ENCODE results near the gene EFEMP2. TPM values are rescaled to one million over a fixed set of nuclear protein-coding genes. Genes with fewer than 3 reads are reported as not detected.

The EFEMP2 gene
- total and polyA plus RNA-seq, 2 experiments from 2014 or later, result 7.4 to 9.4 TPM

DNA sequence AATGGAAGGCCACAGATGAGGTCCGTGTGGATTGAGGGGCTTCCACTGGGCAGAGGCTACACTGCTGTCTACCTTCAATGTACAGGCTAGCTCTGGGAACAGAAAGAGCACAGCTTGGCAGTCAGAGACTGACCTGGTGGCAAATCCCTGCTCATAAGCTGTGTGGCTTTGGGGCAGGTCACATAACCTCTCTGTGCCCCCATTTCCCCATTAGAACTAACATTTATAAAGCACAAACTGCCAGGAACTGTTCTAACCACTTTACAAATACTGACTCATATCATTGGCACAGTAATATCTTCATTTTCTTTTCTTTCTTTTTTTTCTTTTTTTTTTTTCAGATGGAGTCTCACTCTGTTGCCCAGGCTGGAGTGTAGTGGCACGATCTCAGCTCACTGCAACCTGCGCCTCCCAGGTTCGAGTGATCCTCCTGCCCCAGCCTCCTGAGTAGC, 24.4 kb upstream of the EFEMP2 start:
- Mint-ChIP-seq H3K27ac (no peak overlapping the region), H3K4me1 (peaks cover 19% of the 10 kb centered on the region), H3K27me3 (ENCODE audit: insufficient read depth, low read depth, poor library complexity) (peaks cover 49% of the 10 kb centered on the region), H3K4me3 (no peak overlapping the region), H3K36me3 (ENCODE audit: low read depth) (peaks cover 9% of the 10 kb centered on the region), H3K9me3 (peaks cover 2% of the 10 kb centered on the region; the same call in 1 of the 3 replicates)
- ATAC-seq (no peak), DNase-seq (ENCODE audit: low spot score) (no peak)
- Histone ChIP-seq H3K79me2 (replicated peaks; ENCODE audit: insufficient read depth) (peaks cover 1% of the 10 kb centered on the region), H2AFZ (no peak overlapping the region), H3K27ac (ENCODE audit: low read depth) (no peak overlapping the region), H3K27me3 (ENCODE audit: insufficient read depth) (peaks cover 39% of the 10 kb centered on the region), H3K9me2 (ENCODE audit: insufficient read depth) (no peaks in the 10 kb centered on the region), H3K4me2 (no peak overlapping the region), H3K4me1 (ENCODE audit: insufficient read depth) (peaks cover 16% of the 10 kb centered on the region), H3K36me3 (ENCODE audit: insufficient read depth) (no peaks in the 10 kb centered on the region), H3K4me3 (no peak overlapping the region), H3F3A (replicated peaks; ENCODE audit: low read depth) (peaks cover 22% of the 10 kb centered on the region), H4K20me1 (replicated peaks; ENCODE audit: insufficient read depth) (peaks cover 4% of the 10 kb centered on the region)
- no peak for TF ChIP-seq ETS1 (IDR thresholded peaks at IDR 0.05)
- no peak for TF ChIP-seq POLR2AphosphoS5 (IDR thresholded peaks at IDR 0.05; ENCODE audit: low read depth)
- no peak for TF ChIP-seq ZNF114 (CRISPR knock-in tag; IDR thresholded peaks at IDR 0.05)
- no peak for TF ChIP-seq ZNF331 (CRISPR knock-in tag; IDR thresholded peaks at IDR 0.05; ENCODE audit: low read depth)
- TF ChIP-seq, protein P1, sequence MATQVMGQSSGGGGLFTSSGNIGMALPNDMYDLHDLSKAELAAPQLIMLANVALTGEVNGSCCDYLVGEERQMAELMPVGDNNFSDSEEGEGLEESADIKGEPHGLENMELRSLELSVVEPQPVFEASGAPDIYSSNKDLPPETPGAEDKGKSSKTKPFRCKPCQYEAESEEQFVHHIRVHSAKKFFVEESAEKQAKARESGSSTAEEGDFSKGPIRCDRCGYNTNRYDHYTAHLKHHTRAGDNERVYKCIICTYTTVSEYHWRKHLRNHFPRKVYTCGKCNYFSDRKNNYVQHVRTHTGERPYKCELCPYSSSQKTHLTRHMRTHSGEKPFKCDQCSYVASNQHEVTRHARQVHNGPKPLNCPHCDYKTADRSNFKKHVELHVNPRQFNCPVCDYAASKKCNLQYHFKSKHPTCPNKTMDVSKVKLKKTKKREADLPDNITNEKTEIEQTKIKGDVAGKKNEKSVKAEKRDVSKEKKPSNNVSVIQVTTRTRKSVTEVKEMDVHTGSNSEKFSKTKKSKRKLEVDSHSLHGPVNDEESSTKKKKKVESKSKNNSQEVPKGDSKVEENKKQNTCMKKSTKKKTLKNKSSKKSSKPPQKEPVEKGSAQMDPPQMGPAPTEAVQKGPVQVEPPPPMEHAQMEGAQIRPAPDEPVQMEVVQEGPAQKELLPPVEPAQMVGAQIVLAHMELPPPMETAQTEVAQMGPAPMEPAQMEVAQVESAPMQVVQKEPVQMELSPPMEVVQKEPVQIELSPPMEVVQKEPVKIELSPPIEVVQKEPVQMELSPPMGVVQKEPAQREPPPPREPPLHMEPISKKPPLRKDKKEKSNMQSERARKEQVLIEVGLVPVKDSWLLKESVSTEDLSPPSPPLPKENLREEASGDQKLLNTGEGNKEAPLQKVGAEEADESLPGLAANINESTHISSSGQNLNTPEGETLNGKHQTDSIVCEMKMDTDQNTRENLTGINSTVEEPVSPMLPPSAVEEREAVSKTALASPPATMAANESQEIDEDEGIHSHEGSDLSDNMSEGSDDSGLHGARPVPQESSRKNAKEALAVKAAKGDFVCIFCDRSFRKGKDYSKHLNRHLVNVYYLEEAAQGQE (IDR thresholded peaks at IDR 0.05; ENCODE audit: unreplicated experiment), result no peak
- TF ChIP-seq EZH2phosphoT487 (IDR thresholded peaks at IDR 0.05; ENCODE audit: unreplicated experiment), result no peak
- TF ChIP-seq CREB1 (CRISPR knock-in tag; IDR thresholded peaks at IDR 0.05; ENCODE audit: low read depth), result no peak
- TF ChIP-seq, protein P2, sequence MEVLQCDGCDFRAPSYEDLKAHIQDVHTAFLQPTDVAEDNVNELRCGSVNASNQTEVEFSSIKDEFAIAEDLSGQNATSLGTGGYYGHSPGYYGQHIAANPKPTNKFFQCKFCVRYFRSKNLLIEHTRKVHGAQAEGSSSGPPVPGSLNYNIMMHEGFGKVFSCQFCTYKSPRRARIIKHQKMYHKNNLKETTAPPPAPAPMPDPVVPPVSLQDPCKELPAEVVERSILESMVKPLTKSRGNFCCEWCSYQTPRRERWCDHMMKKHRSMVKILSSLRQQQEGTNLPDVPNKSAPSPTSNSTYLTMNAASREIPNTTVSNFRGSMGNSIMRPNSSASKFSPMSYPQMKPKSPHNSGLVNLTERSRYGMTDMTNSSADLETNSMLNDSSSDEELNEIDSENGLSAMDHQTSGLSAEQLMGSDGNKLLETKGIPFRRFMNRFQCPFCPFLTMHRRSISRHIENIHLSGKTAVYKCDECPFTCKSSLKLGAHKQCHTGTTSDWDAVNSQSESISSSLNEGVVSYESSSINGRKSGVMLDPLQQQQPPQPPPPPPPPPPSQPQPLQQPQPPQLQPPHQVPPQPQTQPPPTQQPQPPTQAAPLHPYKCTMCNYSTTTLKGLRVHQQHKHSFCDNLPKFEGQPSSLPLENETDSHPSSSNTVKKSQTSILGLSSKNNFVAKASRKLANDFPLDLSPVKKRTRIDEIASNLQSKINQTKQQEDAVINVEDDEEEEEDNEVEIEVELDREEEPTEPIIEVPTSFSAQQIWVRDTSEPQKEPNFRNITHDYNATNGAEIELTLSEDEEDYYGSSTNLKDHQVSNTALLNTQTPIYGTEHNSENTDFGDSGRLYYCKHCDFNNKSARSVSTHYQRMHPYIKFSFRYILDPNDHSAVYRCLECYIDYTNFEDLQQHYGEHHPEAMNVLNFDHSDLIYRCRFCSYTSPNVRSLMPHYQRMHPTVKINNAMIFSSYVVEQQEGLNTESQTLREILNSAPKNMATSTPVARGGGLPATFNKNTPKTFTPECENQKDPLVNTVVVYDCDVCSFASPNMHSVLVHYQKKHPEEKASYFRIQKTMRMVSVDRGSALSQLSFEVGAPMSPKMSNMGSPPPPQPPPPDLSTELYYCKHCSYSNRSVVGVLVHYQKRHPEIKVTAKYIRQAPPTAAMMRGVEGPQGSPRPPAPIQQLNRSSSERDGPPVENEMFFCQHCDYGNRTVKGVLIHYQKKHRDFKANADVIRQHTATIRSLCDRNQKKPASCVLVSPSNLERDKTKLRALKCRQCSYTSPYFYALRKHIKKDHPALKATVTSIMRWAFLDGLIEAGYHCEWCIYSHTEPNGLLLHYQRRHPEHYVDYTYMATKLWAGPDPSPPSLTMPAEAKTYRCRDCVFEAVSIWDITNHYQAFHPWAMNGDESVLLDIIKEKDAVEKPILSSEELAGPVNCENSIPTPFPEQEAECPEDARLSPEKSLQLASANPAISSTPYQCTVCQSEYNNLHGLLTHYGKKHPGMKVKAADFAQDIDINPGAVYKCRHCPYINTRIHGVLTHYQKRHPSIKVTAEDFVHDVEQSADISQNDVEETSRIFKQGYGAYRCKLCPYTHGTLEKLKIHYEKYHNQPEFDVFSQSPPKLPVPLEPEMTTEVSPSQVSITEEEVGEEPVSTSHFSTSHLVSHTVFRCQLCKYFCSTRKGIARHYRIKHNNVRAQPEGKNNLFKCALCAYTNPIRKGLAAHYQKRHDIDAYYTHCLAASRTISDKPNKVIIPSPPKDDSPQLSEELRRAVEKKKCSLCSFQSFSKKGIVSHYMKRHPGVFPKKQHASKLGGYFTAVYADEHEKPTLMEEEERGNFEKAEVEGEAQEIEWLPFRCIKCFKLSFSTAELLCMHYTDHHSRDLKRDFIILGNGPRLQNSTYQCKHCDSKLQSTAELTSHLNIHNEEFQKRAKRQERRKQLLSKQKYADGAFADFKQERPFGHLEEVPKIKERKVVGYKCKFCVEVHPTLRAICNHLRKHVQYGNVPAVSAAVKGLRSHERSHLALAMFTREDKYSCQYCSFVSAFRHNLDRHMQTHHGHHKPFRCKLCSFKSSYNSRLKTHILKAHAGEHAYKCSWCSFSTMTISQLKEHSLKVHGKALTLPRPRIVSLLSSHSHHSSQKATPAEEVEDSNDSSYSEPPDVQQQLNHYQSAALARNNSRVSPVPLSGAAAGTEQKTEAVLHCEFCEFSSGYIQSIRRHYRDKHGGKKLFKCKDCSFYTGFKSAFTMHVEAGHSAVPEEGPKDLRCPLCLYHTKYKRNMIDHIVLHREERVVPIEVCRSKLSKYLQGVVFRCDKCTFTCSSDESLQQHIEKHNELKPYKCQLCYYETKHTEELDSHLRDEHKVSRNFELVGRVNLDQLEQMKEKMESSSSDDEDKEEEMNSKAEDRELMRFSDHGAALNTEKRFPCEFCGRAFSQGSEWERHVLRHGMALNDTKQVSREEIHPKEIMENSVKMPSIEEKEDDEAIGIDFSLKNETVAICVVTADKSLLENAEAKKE (CRISPR knock-in tag; IDR thresholded peaks at IDR 0.05), result no peak
- TF ChIP-seq CTCF (conservative IDR thresholded peaks at IDR 0.05; ENCODE audit: low read depth in 2 of 2), result no peak
- no peak for TF ChIP-seq EZH2 (IDR thresholded peaks at IDR 0.05; ENCODE audit: low read depth, unreplicated experiment)
- TF ChIP-seq JUNB (IDR thresholded peaks at IDR 0.05; ENCODE audit: unreplicated experiment), result no peak
- no peak for TF ChIP-seq NANOG (IDR thresholded peaks at IDR 0.05; ENCODE audit: borderline replicate concordance)
- TF ChIP-seq STAT1 (IDR thresholded peaks at IDR 0.05; ENCODE audit: unreplicated experiment), result no peak

Measured in GM23338 (cell line).